Hepatocyte (in vitro differentiated cells): ENCODE measurements around the gene MTA1. TPM values are rescaled to one million over a fixed set of nuclear protein-coding genes. Genes with fewer than 3 reads are reported as not detected.

Experiments
- DNase-seq: peaks from one replicate; pipeline ENCODE4 v3.0.0-alpha.2; 2016; ENCODE audit warnings: low spot score
- H2AFZ ChIP-seq: fragments of 200-600 bp; sonication (generic); 2 replicates; pipeline ENCODE4 v1.6.0; 2016; ENCODE audit warnings: antibody characterized with exemption, mild to moderate bottlenecking
- H3K27ac ChIP-seq: fragments of 200-600 bp; sonication (generic); 2 replicates; pipeline ENCODE4 v1.5.1; 2016; ENCODE audit warnings: mild to moderate bottlenecking
- H3K27me3 ChIP-seq: fragments of 200-600 bp; sonication (generic); 2 replicates; pipeline ENCODE4 v1.6.1; 2016
- H3K36me3 ChIP-seq: fragments of 200-600 bp; sonication (generic); replicated peaks from 2 replicates; pipeline ENCODE4 v1.5.1; 2016; ENCODE audit warnings: low read depth; ENCODE audit not compliant: insufficient read depth
- H3K4me1 ChIP-seq: fragments of 200-600 bp; sonication (generic); 2 replicates; pipeline ENCODE4 v1.5.1; 2016; ENCODE audit warnings: mild to moderate bottlenecking, moderate library complexity; ENCODE audit not compliant: insufficient read depth
- H3K4me2 ChIP-seq: fragments of 200-600 bp; sonication (generic); 2 replicates; pipeline ENCODE4 v1.6.0; 2016
- H3K4me3 ChIP-seq: fragments of 200-600 bp; sonication (generic); 2 replicates; pipeline ENCODE4 v1.5.1; 2016; ENCODE audit warnings: mild to moderate bottlenecking
- H3K79me2 ChIP-seq: fragments of 200-600 bp; sonication (generic); 2 replicates; pipeline ENCODE4 v1.6.0; 2017; ENCODE audit warnings: mild to moderate bottlenecking
- H3K9me2 ChIP-seq: fragments of 200-600 bp; sonication (generic); replicated peaks from 2 replicates; pipeline ENCODE4 v1.6.0; 2017; ENCODE audit warnings: mild to moderate bottlenecking; ENCODE audit not compliant: insufficient read depth
- H3K9me3 ChIP-seq: fragments of 200-600 bp; sonication (generic); 2 replicates; pipeline ENCODE4 v1.5.1; 2016; ENCODE audit warnings: low read depth, mild to moderate bottlenecking
- H4K20me1 ChIP-seq: fragments of 200-600 bp; sonication (generic); 2 replicates; pipeline ENCODE4 v1.6.0; 2016; ENCODE audit warnings: mild to moderate bottlenecking; ENCODE audit not compliant: insufficient read depth, poor library complexity, severe bottlenecking
- EZH2 ChIP-seq: fragments of 200-600 bp; sonication (generic); IDR thresholded peaks from 2 replicates; pipeline ENCODE4 v1.6.1; 2016; ENCODE audit warnings: antibody characterized with exemption, mild to moderate bottlenecking, borderline replicate concordance
- EZH2phosphoT487 ChIP-seq: fragments of 200-600 bp; sonication (generic); IDR thresholded peaks from one replicate; pipeline ENCODE4 v1.6.1; 2018; ENCODE audit warnings: antibody characterized with exemption, mild to moderate bottlenecking, low read depth, moderate library complexity; ENCODE audit not compliant: unreplicated experiment, severe bottlenecking
- WGBS: methylation state at CpG from one replicate; pipeline ENCODE4 v1.1.6; 2016; ENCODE audit warnings: low lambda C conversion rate; ENCODE audit errors: missing lambda C conversion rate; 5-methylcytosine and 5-hydroxymethylcytosine counted together
- polyA plus RNA-seq: library from polyadenylated mRNA; unstranded; fragments of >200 nt; fragmentation: Nextera tagmentation; extraction: Ambion mirVana; gene quantifications from 2 replicates; pipeline ENCODE4 v1.2.1, GENCODE V29; 2016
- total RNA-seq: library from RNA; depleted of rRNA; stranded (reverse); fragments of >200 nt; gene quantifications from 2 replicates; pipeline ENCODE4 v1.2.3, GENCODE V29; 2014
- TF ChIP-seq, protein P1 (sequence below): fragments of 200-600 bp; sonication (generic); IDR thresholded peaks from 2 replicates; pipeline ENCODE4 v1.5.1; 2016; ENCODE audit warnings: antibody characterized with exemption, mild to moderate bottlenecking; ENCODE audit not compliant: poor library complexity

Gene MTA1
- total and polyA plus RNA-seq, 2 experiments from 2014 or later: 48.1 to 52.7 TPM

GRCh38 chr14:105503935-105504692 lies 84.5 kb downstream of the MTA1 start:
- H3K4me1 ChIP-seq: no peaks in the 10 kb centered on the region
- H3K79me2 ChIP-seq: no peaks in the 10 kb centered on the region
- no peaks in the 10 kb centered on the region for H3K27me3 ChIP-seq
- no peak overlapping the region for H3K27ac ChIP-seq
- TF ChIP-seq EZH2: no peak
- TF ChIP-seq EZH2phosphoT487: no peak
- TF ChIP-seq, protein P1, sequence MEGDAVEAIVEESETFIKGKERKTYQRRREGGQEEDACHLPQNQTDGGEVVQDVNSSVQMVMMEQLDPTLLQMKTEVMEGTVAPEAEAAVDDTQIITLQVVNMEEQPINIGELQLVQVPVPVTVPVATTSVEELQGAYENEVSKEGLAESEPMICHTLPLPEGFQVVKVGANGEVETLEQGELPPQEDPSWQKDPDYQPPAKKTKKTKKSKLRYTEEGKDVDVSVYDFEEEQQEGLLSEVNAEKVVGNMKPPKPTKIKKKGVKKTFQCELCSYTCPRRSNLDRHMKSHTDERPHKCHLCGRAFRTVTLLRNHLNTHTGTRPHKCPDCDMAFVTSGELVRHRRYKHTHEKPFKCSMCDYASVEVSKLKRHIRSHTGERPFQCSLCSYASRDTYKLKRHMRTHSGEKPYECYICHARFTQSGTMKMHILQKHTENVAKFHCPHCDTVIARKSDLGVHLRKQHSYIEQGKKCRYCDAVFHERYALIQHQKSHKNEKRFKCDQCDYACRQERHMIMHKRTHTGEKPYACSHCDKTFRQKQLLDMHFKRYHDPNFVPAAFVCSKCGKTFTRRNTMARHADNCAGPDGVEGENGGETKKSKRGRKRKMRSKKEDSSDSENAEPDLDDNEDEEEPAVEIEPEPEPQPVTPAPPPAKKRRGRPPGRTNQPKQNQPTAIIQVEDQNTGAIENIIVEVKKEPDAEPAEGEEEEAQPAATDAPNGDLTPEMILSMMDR: no peak
- H3K9me2 ChIP-seq: no peaks in the 10 kb centered on the region
- no peaks in the 10 kb centered on the region for H3K36me3 ChIP-seq
- no peak for DNase-seq
- no peak overlapping the region for H3K4me3 ChIP-seq
- H2AFZ ChIP-seq: no peak overlapping the region
- 82% methylated on average over 19 of the region's 29 CpGs for WGBS
- H3K4me2 ChIP-seq: no peak overlapping the region
- no peaks in the 10 kb centered on the region for H3K9me3 ChIP-seq
- H4K20me1 ChIP-seq: no peaks in the 10 kb centered on the region

DNA sequence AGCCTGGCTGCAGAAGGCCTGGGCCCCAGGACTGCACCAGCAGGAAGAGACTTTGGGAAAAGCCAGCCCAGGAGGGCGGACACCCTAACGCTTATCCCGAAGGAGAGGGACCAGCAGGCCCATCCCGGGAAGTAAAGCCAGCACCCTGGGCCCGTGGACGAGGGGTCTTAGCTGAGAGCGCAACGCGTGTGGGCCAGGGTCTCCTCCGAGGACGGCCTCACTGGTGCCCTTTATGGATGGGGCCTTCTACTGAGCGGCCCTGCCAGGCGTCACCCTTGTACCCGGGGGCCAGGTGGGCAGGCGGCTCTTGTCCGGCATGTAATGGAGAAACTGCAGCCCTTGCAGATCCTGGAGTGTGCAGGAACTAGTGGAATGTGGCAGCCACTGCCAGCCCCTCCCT lies 85.5 kb downstream of the MTA1 start:
- H3K27ac ChIP-seq: no peak overlapping the region
- DNase-seq: no peak
- H4K20me1 ChIP-seq: no peaks in the 10 kb centered on the region
- no peak overlapping the region for H3K4me3 ChIP-seq
- 92% methylated on average over 16 of the region's 16 CpGs for WGBS
- H3K9me2 ChIP-seq: no peaks in the 10 kb centered on the region
- H3K27me3 ChIP-seq: no peaks in the 10 kb centered on the region
- H3K4me2 ChIP-seq: no peak overlapping the region
- H3K4me1 ChIP-seq: no peaks in the 10 kb centered on the region
- H3K79me2 ChIP-seq: no peaks in the 10 kb centered on the region
- no peak overlapping the region for H2AFZ ChIP-seq
- no peaks in the 10 kb centered on the region for H3K36me3 ChIP-seq
- TF ChIP-seq EZH2 (no peak), EZH2phosphoT487 (no peak)
- TF ChIP-seq, protein P1: no peak
- H3K9me3 ChIP-seq: no peaks in the 10 kb centered on the region

DNA sequence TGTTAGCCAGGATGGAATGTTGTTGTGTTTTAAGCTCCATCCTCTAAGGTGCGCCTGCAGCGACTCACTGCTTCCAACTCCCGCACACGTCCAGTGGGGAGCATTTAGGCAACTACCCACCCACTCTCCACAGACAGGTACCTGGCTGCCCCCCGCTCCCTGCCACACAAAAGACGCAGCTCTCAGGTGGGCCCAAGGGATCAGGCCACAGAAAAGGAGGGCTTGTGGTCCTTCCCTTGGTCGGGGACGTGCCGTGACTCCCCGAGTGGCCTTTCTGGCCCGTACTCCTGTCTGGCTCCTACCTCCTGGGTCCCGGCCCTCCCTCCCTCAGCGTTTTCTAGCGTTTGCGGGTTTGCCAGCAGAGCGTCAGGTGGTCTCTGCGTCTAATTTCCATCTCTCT lies 87.6 kb downstream of the MTA1 start:
- H3K4me2 ChIP-seq: no peak overlapping the region
- no peaks in the 10 kb centered on the region for H3K9me2 ChIP-seq
- no peaks in the 10 kb centered on the region for H3K4me1 ChIP-seq
- no peaks in the 10 kb centered on the region for H3K27me3 ChIP-seq
- H3K36me3 ChIP-seq: no peaks in the 10 kb centered on the region
- no peaks in the 10 kb centered on the region for H3K79me2 ChIP-seq
- TF ChIP-seq EZH2phosphoT487: no peak
- TF ChIP-seq, protein P1: no peak
- TF ChIP-seq EZH2: no peak
- H3K9me3 ChIP-seq: no peaks in the 10 kb centered on the region
- no peak overlapping the region for H2AFZ ChIP-seq
- H3K4me3 ChIP-seq: no peak overlapping the region
- no peak for DNase-seq
- H3K27ac ChIP-seq: no peak overlapping the region
- no peaks in the 10 kb centered on the region for H4K20me1 ChIP-seq
- WGBS: 88% methylated on average over 14 of the region's 17 CpGs
